Mesendoderm (in vitro differentiated cells): ENCODE results near the gene RCE1.

Experiments used
- DNase-seq: peaks from one replicate; pipeline ENCODE4 v3.0.0; 2013
- H2AK5ac ChIP-seq: 2 replicates; pipeline ENCODE4 v1.6.1; 2013; ENCODE audit warnings: low read length, inconsistent platforms
- H2BK120ac ChIP-seq: 2 replicates; pipeline ENCODE4 v1.6.1; 2013; ENCODE audit warnings: low read depth, mild to moderate bottlenecking, low read length, moderate library complexity, mixed read lengths
- H2BK15ac ChIP-seq: replicated peaks from 2 replicates; pipeline ENCODE4 v1.6.1; 2013; ENCODE audit warnings: low read depth, mild to moderate bottlenecking, moderate library complexity
- H2BK5ac ChIP-seq: 2 replicates; pipeline ENCODE4 v1.6.1; 2013; ENCODE audit warnings: low read length, inconsistent platforms
- H3K18ac ChIP-seq: 2 replicates; pipeline ENCODE4 v1.6.1; 2013; ENCODE audit warnings: mild to moderate bottlenecking, low read length, mixed read lengths
- H3K23ac ChIP-seq: one replicate; pipeline ENCODE4 v1.6.1; 2013; ENCODE audit warnings: low read length
- H3K27ac ChIP-seq: 2 replicates; pipeline ENCODE4 v1.5.1; 2013; ENCODE audit warnings: low read depth, mild to moderate bottlenecking, inconsistent platforms, low read length, moderate library complexity
- H3K27me3 ChIP-seq: 2 replicates; pipeline ENCODE4 v1.6.1; 2013; ENCODE audit warnings: low read length, control low read depth, mild to moderate bottlenecking, inconsistent platforms; ENCODE audit not compliant: insufficient read depth, poor library complexity
- H3K36me3 ChIP-seq: 2 replicates; pipeline ENCODE4 v1.6.1; 2013; ENCODE audit warnings: low read length, inconsistent platforms; ENCODE audit not compliant: control insufficient read depth, insufficient read depth
- H3K4ac ChIP-seq: one replicate; pipeline ENCODE4 v1.6.1; 2013; ENCODE audit warnings: low read depth, mild to moderate bottlenecking, low read length, moderate library complexity
- H3K4me1 ChIP-seq: 2 replicates; pipeline ENCODE4 v1.6.1; 2013; ENCODE audit warnings: low read depth, low read length, inconsistent platforms; ENCODE audit not compliant: control insufficient read depth
- H3K4me2 ChIP-seq: 2 replicates; pipeline ENCODE4 v1.6.1; 2013; ENCODE audit warnings: low read length
- H3K4me3 ChIP-seq: 2 replicates; pipeline ENCODE4 v1.5.1; 2013; ENCODE audit warnings: mild to moderate bottlenecking, low read length
- H3K56ac ChIP-seq: one replicate; pipeline ENCODE4 v1.6.1; 2013; ENCODE audit warnings: low read length
- H3K79me1 ChIP-seq: 2 replicates; pipeline ENCODE4 v1.6.1; 2013; ENCODE audit warnings: low read length, inconsistent platforms
- H3K79me2 ChIP-seq: 2 replicates; pipeline ENCODE4 v1.6.1; 2013; ENCODE audit warnings: mild to moderate bottlenecking, low read length; ENCODE audit not compliant: control insufficient read depth, insufficient read depth
- H3K9ac ChIP-seq: 2 replicates; pipeline ENCODE4 v1.6.1; 2013; ENCODE audit warnings: low read length, inconsistent platforms
- H4K5ac ChIP-seq: one replicate; pipeline ENCODE4 v1.6.1; 2013; ENCODE audit warnings: low read length
- H4K8ac ChIP-seq: one replicate; pipeline ENCODE4 v1.6.1; 2013; ENCODE audit warnings: low read depth, mild to moderate bottlenecking, control low read depth, low read length, moderate library complexity
- WGBS: extraction: QIAGEN DNeasy Blood & Tissue Kit; methylation state at CpG from one replicate; pipeline ENCODE4 v1.1.7; 2013; ENCODE audit warnings: low lambda C conversion rate, missing lambda C conversion rate; ENCODE audit not compliant: insufficient coverage; ENCODE audit errors: extremely low coverage; 5-methylcytosine and 5-hydroxymethylcytosine counted together

The RCE1 gene

DNA sequence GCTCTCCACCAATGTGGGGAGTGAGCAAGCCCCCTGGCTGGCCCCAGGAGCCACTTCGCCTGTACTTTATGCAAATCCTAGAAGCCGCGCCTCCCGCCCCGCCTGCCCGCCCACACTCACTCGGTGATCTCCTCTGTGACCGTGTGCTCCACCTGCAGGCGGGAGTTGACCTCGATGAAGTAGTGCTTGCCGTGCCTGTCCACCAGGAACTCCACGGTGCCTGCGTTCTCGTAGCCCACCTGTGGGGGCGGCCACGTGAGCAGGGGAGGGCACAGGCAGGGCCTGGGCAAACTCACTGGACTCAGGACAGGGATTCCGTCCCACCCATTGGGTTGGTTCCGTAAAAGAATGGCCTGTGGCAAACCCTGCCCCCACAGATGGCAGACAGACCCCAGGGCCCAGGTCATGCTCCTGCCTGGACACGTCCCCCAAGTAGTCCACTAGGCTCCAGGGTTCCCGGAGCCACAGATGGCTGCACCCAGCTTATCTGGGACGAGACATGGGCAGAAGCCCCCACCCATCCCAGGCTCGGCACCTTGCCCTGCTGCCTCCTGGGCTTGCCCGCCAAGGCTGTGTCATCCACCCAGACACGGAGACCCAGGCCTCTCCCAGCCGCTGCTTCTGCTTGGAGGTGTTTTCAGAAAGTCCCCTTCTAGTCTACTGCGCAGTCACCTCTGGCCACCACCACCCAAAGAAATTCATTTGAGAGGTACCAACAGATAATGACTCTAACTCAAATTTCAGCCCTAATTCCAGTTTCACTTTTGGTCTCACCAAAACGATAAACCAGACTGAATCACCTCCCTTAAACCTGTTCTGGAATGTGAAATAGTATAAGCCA lies 25.7 kb downstream of the RCE1 start:
- Histone ChIP-seq H3K4ac (no peak overlapping the region), H3K56ac (peak overlapping the region; percentile 60), H3K9ac (peak overlapping the region; percentile 24), H3K79me2 (no peaks in the 10 kb centered on the region), H4K8ac (no peak overlapping the region), H2BK5ac (no peak overlapping the region), H2BK120ac (no peak overlapping the region), H3K27ac (no peak overlapping the region), H2BK15ac (no peak overlapping the region), H3K36me3 (no peaks in the 10 kb centered on the region), H3K18ac (no peak overlapping the region), H3K27me3 (no peaks in the 10 kb centered on the region), H3K79me1 (no peaks in the 10 kb centered on the region), H2AK5ac (no peak overlapping the region), H3K4me1 (no peaks in the 10 kb centered on the region), H3K4me3 (no peak overlapping the region), H3K23ac (no peak overlapping the region), H3K4me2 (no peak overlapping the region), H4K5ac (no peak overlapping the region)
- WGBS: no CpG with 5 or more reads among the region's 27 CpGs
- peak; percentile 93 for DNase-seq

DNA sequence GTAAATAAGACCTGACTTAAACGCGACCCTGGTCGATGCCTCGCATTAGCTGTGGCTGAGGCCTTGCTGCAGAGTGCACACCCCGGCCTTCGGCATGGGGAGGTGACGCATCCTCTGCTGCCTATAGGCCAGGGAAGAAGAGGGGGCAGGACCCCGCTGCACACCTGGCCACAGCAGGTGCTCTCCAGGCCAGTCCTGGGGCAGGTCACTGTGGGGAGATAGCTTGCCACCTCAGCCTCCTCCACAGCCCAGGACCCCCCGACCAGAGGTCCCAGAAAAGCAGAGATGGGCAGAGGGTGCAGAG lies 26.3 kb downstream of the RCE1 start:
- Histone ChIP-seq H3K36me3 (no peaks in the 10 kb centered on the region), H2BK15ac (no peak overlapping the region), H3K4ac (no peak overlapping the region), H3K9ac (no peak overlapping the region), H3K79me1 (no peaks in the 10 kb centered on the region), H2BK120ac (no peak overlapping the region), H3K56ac (no peak overlapping the region), H3K27me3 (no peaks in the 10 kb centered on the region), H4K8ac (no peak overlapping the region), H3K79me2 (no peaks in the 10 kb centered on the region), H3K27ac (no peak overlapping the region), H3K23ac (no peak overlapping the region), H3K18ac (no peak overlapping the region), H3K4me1 (no peaks in the 10 kb centered on the region), H2AK5ac (no peak overlapping the region), H3K4me2 (no peak overlapping the region), H3K4me3 (no peak overlapping the region), H4K5ac (no peak overlapping the region), H2BK5ac (no peak overlapping the region)
- no peak for DNase-seq
- no CpG with 5 or more reads among the region's 9 CpGs for WGBS

DNA sequence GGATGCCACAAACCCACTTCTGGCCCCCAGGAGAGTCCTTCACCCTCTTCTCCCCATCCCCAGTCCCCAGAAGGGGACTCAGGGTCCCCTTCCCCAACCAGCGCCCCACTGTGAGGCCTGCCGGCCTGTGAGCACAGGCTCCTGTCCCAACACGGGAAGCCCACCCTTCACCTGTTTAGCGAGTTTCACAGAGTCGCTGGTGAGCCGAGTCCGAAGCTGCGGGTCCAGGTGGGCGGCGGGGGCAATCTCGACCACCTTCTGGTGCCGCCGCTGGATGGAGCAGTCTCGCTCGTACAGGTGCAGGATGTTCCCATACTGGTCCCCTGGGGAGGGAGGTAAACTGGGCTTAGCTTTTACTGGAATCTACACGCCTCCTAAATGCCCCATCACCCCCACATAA lies 26.9 kb downstream of the RCE1 start:
- no CpG with 5 or more reads among the region's 16 CpGs for WGBS
- H3K27ac ChIP-seq: no peak overlapping the region

DNA sequence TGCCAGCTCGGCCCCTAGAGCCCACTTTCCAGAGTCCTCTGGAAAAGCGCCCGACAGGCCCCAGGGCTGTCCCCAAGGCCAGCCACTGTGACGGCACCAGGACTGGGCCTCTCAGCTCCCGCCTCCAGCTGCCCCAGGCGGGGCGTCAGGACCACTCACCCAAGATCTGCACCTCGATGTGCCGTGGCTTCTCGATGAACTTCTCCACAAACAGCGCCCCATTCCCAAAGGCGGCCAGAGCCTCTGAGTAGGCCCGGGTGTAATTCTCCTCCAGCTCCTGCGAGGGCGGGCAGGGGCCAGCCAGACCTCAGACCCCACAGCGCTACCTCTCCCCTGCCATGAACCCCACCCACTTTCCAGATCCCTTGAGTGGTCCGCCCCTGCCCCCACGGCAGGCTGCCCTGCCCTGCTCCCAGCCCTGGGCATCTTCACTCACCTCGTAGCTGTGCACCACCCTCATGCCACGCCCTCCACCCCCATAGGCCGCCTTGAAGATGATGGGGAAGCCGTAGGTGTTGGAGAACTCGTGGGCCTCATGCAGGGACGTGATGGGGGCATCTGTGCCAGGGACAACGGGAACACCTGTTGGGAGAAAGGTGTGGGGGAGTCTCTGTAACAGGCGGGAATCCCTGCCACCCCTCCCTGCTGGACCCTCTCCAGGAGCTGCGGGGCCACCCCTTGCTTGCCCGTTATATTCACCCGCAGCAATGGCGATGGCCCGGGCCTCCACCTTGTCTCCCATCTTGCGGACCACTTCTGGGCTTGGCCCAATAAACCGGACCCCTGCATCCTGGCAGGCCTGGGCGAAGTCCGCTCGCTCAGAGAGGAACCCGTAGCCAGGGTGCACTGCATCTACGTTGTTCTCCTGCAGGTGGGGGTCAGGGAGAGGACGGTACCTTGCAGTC lies 27.6 kb downstream of the RCE1 start:
- no peaks in the 10 kb centered on the region for H3K36me3 ChIP-seq
- no peak overlapping the region for H3K4ac ChIP-seq
- no peaks in the 10 kb centered on the region for H3K4me1 ChIP-seq
- H3K79me2 ChIP-seq: no peaks in the 10 kb centered on the region
- no peak overlapping the region for H2AK5ac ChIP-seq
- H3K56ac ChIP-seq: no peak overlapping the region
- H4K5ac ChIP-seq: no peak overlapping the region
- no peak overlapping the region for H3K23ac ChIP-seq
- H3K79me1 ChIP-seq: no peaks in the 10 kb centered on the region
- no peak overlapping the region for H3K4me2 ChIP-seq
- DNase-seq: no peak
- no CpG with 5 or more reads among the region's 39 CpGs for WGBS
- no peak overlapping the region for H2BK15ac ChIP-seq
- H3K27me3 ChIP-seq: no peaks in the 10 kb centered on the region
- no peak overlapping the region for H2BK120ac ChIP-seq
- H4K8ac ChIP-seq: no peak overlapping the region
- H2BK5ac ChIP-seq: no peak overlapping the region
- H3K4me3 ChIP-seq: no peak overlapping the region
- H3K18ac ChIP-seq: no peak overlapping the region
- H3K27ac ChIP-seq: no peak overlapping the region
- no peak overlapping the region for H3K9ac ChIP-seq

More for the DNA sequence above, 26.9 kb downstream of the RCE1 start:
- no peak overlapping the region for H2BK5ac ChIP-seq
- H3K4me1 ChIP-seq: no peaks in the 10 kb centered on the region
- H3K27me3 ChIP-seq: no peaks in the 10 kb centered on the region
- no peaks in the 10 kb centered on the region for H3K36me3 ChIP-seq
- no peak overlapping the region for H3K23ac ChIP-seq
- H4K8ac ChIP-seq: no peak overlapping the region
- H3K9ac ChIP-seq: no peak overlapping the region
- no peak overlapping the region for H3K18ac ChIP-seq
- no peak for DNase-seq
- no peak overlapping the region for H2BK120ac ChIP-seq
- no peak overlapping the region for H2BK15ac ChIP-seq
- no peak overlapping the region for H3K4ac ChIP-seq
- no peaks in the 10 kb centered on the region for H3K79me1 ChIP-seq
- H3K4me3 ChIP-seq: no peak overlapping the region
- H3K79me2 ChIP-seq: no peaks in the 10 kb centered on the region
- H3K56ac ChIP-seq: no peak overlapping the region
- no peak overlapping the region for H2AK5ac ChIP-seq
- no peak overlapping the region for H3K4me2 ChIP-seq
- H4K5ac ChIP-seq: no peak overlapping the region

DNA sequence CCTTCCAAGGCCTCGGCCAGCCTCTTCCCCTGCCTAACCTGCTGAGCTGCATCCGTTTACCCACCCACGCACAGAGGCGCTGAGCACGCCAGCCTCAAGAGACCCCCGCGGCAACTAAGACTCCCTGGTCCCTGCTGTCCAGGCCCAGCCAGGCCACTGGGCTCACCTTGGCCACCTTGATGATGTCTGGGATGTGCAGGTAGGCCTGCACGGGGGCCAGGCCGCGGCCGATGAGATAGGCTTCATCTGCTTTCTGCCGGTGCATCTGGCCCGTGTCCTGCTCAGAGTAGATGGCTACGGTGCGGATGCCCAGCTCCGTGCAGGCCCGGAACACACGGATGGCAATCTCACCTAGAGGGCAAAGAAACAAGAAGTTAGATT lies 28.3 kb downstream of the RCE1 start:
- H3K9ac ChIP-seq: no peak overlapping the region
- no CpG with 5 or more reads among the region's 18 CpGs for WGBS

More for the DNA sequence above, 28.3 kb downstream of the RCE1 start:
- DNase-seq: no peak
- Histone ChIP-seq H3K27me3 (no peaks in the 10 kb centered on the region), H3K36me3 (no peaks in the 10 kb centered on the region), H2AK5ac (no peak overlapping the region), H2BK5ac (no peak overlapping the region), H3K18ac (no peak overlapping the region), H3K79me2 (no peaks in the 10 kb centered on the region), H2BK120ac (no peak overlapping the region), H3K4me2 (no peak overlapping the region), H3K23ac (no peak overlapping the region), H3K4me3 (no peak overlapping the region), H2BK15ac (no peak overlapping the region), H4K8ac (no peak overlapping the region), H3K56ac (no peak overlapping the region), H3K79me1 (no peaks in the 10 kb centered on the region), H3K4me1 (no peaks in the 10 kb centered on the region), H3K4ac (no peak overlapping the region), H3K27ac (no peak overlapping the region), H4K5ac (no peak overlapping the region)
